H1 (cell line): ENCODE data around the gene BIK. TPM values are rescaled to one million over a fixed set of nuclear protein-coding genes. Genes with fewer than 3 reads are reported as not detected.

ENCODE experiments used
- CTCF ChIA-PET: fragments of 300-600 bp; sonication (Branson Sonifier 250); formaldehyde crosslinking; loops from one replicate; lab custom pipeline; 2021; ENCODE audit not compliant: partially characterized antibody; lab: Charles Lee
- POLR2A ChIA-PET: fragments of 300-600 bp; sonication (Branson Sonifier 250); formaldehyde crosslinking; loops from one replicate; lab custom pipeline; 2021; ENCODE audit warnings: inconsistent platforms; ENCODE audit not compliant: partially characterized antibody; lab: Charles Lee
- DNase-seq, 2 experiments: peaks; one replicate each; pipeline versions ENCODE4 v3.0.0 to v3.0.0-alpha.2; 2010 to 2022; ENCODE audit warnings: low spot score in 2 of 2, low read depth in 1 of 2, mixed read lengths in 1 of 2
- FAIRE-seq: peaks from 2 replicates; lab custom pipeline; 2011; peaks lifted over from hg19 to GRCh38; lab: Jason Lieb, UNC
- H2AFZ ChIP-seq: 2 replicates; pipeline ENCODE4 v1.8.1; 2012; ENCODE audit warnings: low read length, inconsistent platforms
- H2AK5ac ChIP-seq: 2 replicates; pipeline ENCODE4 v1.6.1; 2013; ENCODE audit warnings: low read depth, low read length
- H2BK120ac ChIP-seq: replicated peaks from 2 replicates; pipeline ENCODE3; 2013; ENCODE audit warnings: low read depth, low read length, inconsistent platforms
- H2BK12ac ChIP-seq: 2 replicates; pipeline ENCODE4 v1.6.1; 2013; ENCODE audit warnings: low read depth, low read length
- H2BK15ac ChIP-seq: 2 replicates; pipeline ENCODE4 v1.6.1; 2013; ENCODE audit warnings: low read length
- H2BK20ac ChIP-seq: 2 replicates; pipeline ENCODE4 v1.6.1; 2013; ENCODE audit warnings: low read length
- H2BK5ac ChIP-seq: 2 replicates; pipeline ENCODE4 v1.6.1; 2013; ENCODE audit warnings: low read depth, low read length
- H3K14ac ChIP-seq: 2 replicates; pipeline ENCODE4 v1.6.1; 2013; ENCODE audit warnings: inconsistent platforms; ENCODE audit not compliant: insufficient read length
- H3K18ac ChIP-seq: 2 replicates; pipeline ENCODE4 v1.6.1; 2013; ENCODE audit warnings: low read length; ENCODE audit errors: extremely low read depth
- H3K23ac ChIP-seq: 2 replicates; pipeline ENCODE4 v1.6.1; 2013; ENCODE audit warnings: inconsistent platforms; ENCODE audit not compliant: insufficient read length
- H3K23me2 ChIP-seq: 2 replicates; pipeline ENCODE4 v1.6.1; 2013; ENCODE audit warnings: low read depth, low read length
- H3K27ac ChIP-seq: 2 replicates; pipeline ENCODE4 v1.6.1; 2011; ENCODE audit warnings: low read depth, low read length, inconsistent platforms
- H3K27me3 ChIP-seq, 4 experiments: replicated peaks in 1 of 4; 1 replicate in 1 of 4; 2 replicates in 3 of 4; pipeline versions ENCODE4 v1.6.1 to v1.8.1; 2011 to 2013; ENCODE audit warnings: low read length in 3 of 4, mild to moderate bottlenecking in 3 of 4, inconsistent platforms in 2 of 4, mixed read lengths in 2 of 4, moderate library complexity in 1 of 4; ENCODE audit not compliant: control insufficient read depth in 3 of 4, insufficient read depth in 3 of 4; ENCODE audit errors: extremely low read depth in 1 of 4
- H3K36me3 ChIP-seq, 4 experiments: 2 replicates each; pipeline versions ENCODE4 v1.6.1 to v1.8.1; 2011 to 2013; ENCODE audit warnings: mild to moderate bottlenecking in 4 of 4, low read length in 3 of 4, moderate library complexity in 2 of 4, control low read depth in 1 of 4, inconsistent platforms in 1 of 4; ENCODE audit not compliant: insufficient read depth in 4 of 4, control insufficient read depth in 2 of 4
- H3K4ac ChIP-seq: replicated peaks from 2 replicates; pipeline ENCODE3; 2013; ENCODE audit warnings: low read length, low read depth, mixed read lengths, inconsistent platforms; ENCODE audit not compliant: insufficient read length
- H3K4me1 ChIP-seq, 4 experiments: replicated peaks in 1 of 4; 1 replicate in 1 of 4; 2 replicates in 3 of 4; pipeline versions ENCODE4 v1.6.1 to v1.8.1; 2011 to 2013; ENCODE audit warnings: low read length in 3 of 4, inconsistent platforms in 2 of 4, mixed read lengths in 1 of 4; ENCODE audit not compliant: insufficient read depth in 4 of 4, control insufficient read depth in 3 of 4
- H3K4me2 ChIP-seq, 2 experiments: 2 replicates each; pipeline versions ENCODE4 v1.6.1 to v1.8.1; 2011 to 2013; ENCODE audit warnings: low read depth in 2 of 2, low read length in 2 of 2, control low read depth in 1 of 2, inconsistent platforms in 1 of 2, mild to moderate bottlenecking in 1 of 2; ENCODE audit not compliant: insufficient read depth in 1 of 2
- H3K4me3 ChIP-seq, 4 experiments: fragments of 200-600, 300-600 bp in 1 of 4; sonication (generic), shearing (Covaris generic), sonication (Bioruptor Twin) in 1 of 4; 2 replicates each; pipeline versions ENCODE4 v1.5.1 to v1.8.1; 2011 to 2016; ENCODE audit warnings: low read length in 4 of 4, low read depth in 3 of 4, control low read depth in 2 of 4, inconsistent platforms in 2 of 4, mild to moderate bottlenecking in 2 of 4, mixed read lengths in 1 of 4, moderate library complexity in 1 of 4; ENCODE audit not compliant: insufficient read depth in 2 of 4; ENCODE audit errors: extremely low read depth in 1 of 4
- H3K56ac ChIP-seq: replicated peaks from 2 replicates; pipeline ENCODE3; 2013; ENCODE audit warnings: low read depth, mild to moderate bottlenecking, mixed read lengths, low read length, inconsistent platforms; ENCODE audit not compliant: insufficient read length
- H3K79me1 ChIP-seq: 2 replicates; pipeline ENCODE4 v1.6.1; 2013; ENCODE audit warnings: low read depth, low read length, control low read depth
- H3K79me2 ChIP-seq, 2 experiments: 2 replicates each; pipeline versions ENCODE4 v1.6.1 to v1.8.1; 2012 to 2013; ENCODE audit warnings: low read length in 2 of 2, mild to moderate bottlenecking in 2 of 2, inconsistent platforms in 1 of 2; ENCODE audit not compliant: insufficient read depth in 2 of 2, control insufficient read depth in 1 of 2
- H3K9ac ChIP-seq, 4 experiments: replicated peaks in 1 of 4; 1 replicate in 1 of 4; 2 replicates in 3 of 4; pipeline versions ENCODE4 v1.6.1 to v1.8.1; 2011 to 2013; ENCODE audit warnings: low read depth in 3 of 4, low read length in 3 of 4, control low read depth in 2 of 4, mild to moderate bottlenecking in 2 of 4, moderate library complexity in 2 of 4, inconsistent platforms in 1 of 4; ENCODE audit errors: extremely low read depth in 1 of 4
- H3K9me3 ChIP-seq, 2 experiments: 2 replicates each; pipeline versions ENCODE4 v1.6.1 to v1.8.1; 2012 to 2013; ENCODE audit warnings: mild to moderate bottlenecking in 2 of 2, moderate library complexity in 2 of 2, control low read depth in 1 of 2, inconsistent platforms in 1 of 2, low read depth in 1 of 2, low read length in 1 of 2, mixed read lengths in 1 of 2; ENCODE audit not compliant: insufficient read depth in 2 of 2
- H4K20me1 ChIP-seq, 2 experiments: replicated peaks in 1 of 2; 2 replicates each; pipeline versions ENCODE3 to v1.8.1; 2011 to 2013; ENCODE audit warnings: inconsistent platforms in 2 of 2, low read length in 2 of 2, mild to moderate bottlenecking in 1 of 2; ENCODE audit not compliant: insufficient read depth in 2 of 2, control insufficient read depth in 1 of 2
- H4K5ac ChIP-seq: 2 replicates; pipeline ENCODE4 v1.6.1; 2013; ENCODE audit warnings: low read length, low read depth, mixed read lengths, inconsistent platforms; ENCODE audit not compliant: insufficient read length
- H4K8ac ChIP-seq: 2 replicates; pipeline ENCODE4 v1.8.0; 2013; ENCODE audit warnings: mild to moderate bottlenecking, moderate library complexity, low read length, inconsistent platforms; ENCODE audit not compliant: insufficient read depth; ENCODE audit errors: extremely low read depth
- H4K91ac ChIP-seq: replicated peaks from 2 replicates; pipeline ENCODE3; 2013; ENCODE audit warnings: low read length, mixed read lengths, inconsistent platforms; ENCODE audit not compliant: insufficient read length
- BCL11A ChIP-seq, 2 experiments: IDR thresholded peaks; one replicate each; pipeline ENCODE4 v1.6.1; 2011; ENCODE audit warnings: low read depth in 2 of 2, low read length in 2 of 2, mild to moderate bottlenecking in 2 of 2
- CHD2 ChIP-seq: IDR thresholded peaks from 2 replicates; pipeline ENCODE4 v1.6.1; 2012; ENCODE audit warnings: low read length, improper control_type of control experiment
- GTF2F1 ChIP-seq: IDR thresholded peaks from 2 replicates; pipeline ENCODE4 v1.6.1; 2012; ENCODE audit warnings: low read depth, low read length, improper control_type of control experiment, borderline replicate concordance
- RAD21 ChIP-seq, 2 experiments: IDR thresholded peaks in 1 of 2; conservative IDR thresholded peaks in 1 of 2; 2 replicates each; pipeline ENCODE4 v1.6.1; 2011; ENCODE audit warnings: low read depth in 2 of 2, low read length in 2 of 2, improper control_type of control experiment in 1 of 2, inconsistent platforms in 1 of 2, mild to moderate bottlenecking in 1 of 2, moderate library complexity in 1 of 2
- USF2 ChIP-seq: IDR thresholded peaks from 2 replicates; pipeline ENCODE4 v1.6.1; 2011; ENCODE audit warnings: low read length, improper control_type of control experiment
- WGBS, 2 experiments: shearing (Covaris generic) in 1 of 2; methylation state at CpG; one replicate each; pipeline versions ENCODE4 v1.1.6 to v1.1.7; 2013 to 2015; ENCODE audit warnings: low lambda C conversion rate in 2 of 2, mixed read lengths in 2 of 2, inconsistent platforms in 1 of 2, low coverage in 1 of 2, missing lambda C conversion rate in 1 of 2; ENCODE audit not compliant: insufficient replicate concordance in 2 of 2, insufficient coverage in 1 of 2, insufficient read length in 1 of 2; ENCODE audit errors: extremely low coverage in 1 of 2, missing lambda C conversion rate in 1 of 2; 5-methylcytosine and 5-hydroxymethylcytosine counted together
- polyA plus RNA-seq, 7 experiments: library from polyadenylated mRNA; depleted of rRNA in 3 of 7; stranded (reverse) in 5 of 7; unstranded in 2 of 7; fragments of >200 nt in 5 of 7; fragments of 200-250 nt in 2 of 7; gene quantifications; 1 replicate in 5 of 7; 2 replicates in 1 of 7; 4 replicates in 1 of 7; pipeline versions ENCODE4 v1.2.1 to v1.2.3, GENCODE V29; 2011 to 2013; ENCODE audit warnings: missing spikeins in 2 of 7, mixed read lengths in 2 of 7
- total RNA-seq: library from RNA; stranded (reverse); fragmentation: NEBNext Ultra II Directional; extraction: Animal tissue kit (Norgen Biotek cat#: 25700); gene quantifications from 2 replicates; pipeline ENCODE4 v1.2.1, GENCODE V29; 2021

Gene BIK
- total and polyA plus RNA-seq, 2 of the 8 experiments (the other 6 are each of a cell fraction or from before 2014, with no cell fraction given), result 3.3 to 5.5 TPM

- H3K79me1 ChIP-seq, result no peaks in the 10 kb centered on the region
- no peaks in the 10 kb centered on the region for H3K36me3 ChIP-seq
- H4K20me1 ChIP-seq, result no peaks in the 10 kb centered on the region
- no peak for DNase-seq
- no peak overlapping the region for H2BK20ac ChIP-seq
- H3K23ac ChIP-seq, result no peak overlapping the region
- H3K9me3 ChIP-seq, result no peaks in the 10 kb centered on the region
- TF ChIP-seq GTF2F1, result no peak
- TF ChIP-seq USF2, result no peak
- no peak for TF ChIP-seq RAD21 (IDR thresholded peaks at IDR 0.05 in 1 of 2, conservative IDR thresholded peaks at IDR 0.05 in 1 of 2; ENCODE audit: low read depth in 2 of 2, low read length in 2 of 2)
- TF ChIP-seq BCL11A (IDR thresholded peaks at IDR 0.05; ENCODE audit: low read depth in 2 of 2, low read length in 2 of 2), result no peak
- TF ChIP-seq CHD2, result no peak
- CTCF ChIA-PET, result interaction anchor here (1.1 to 1.2 kb wide), 3 partner anchors 12 to 84 kb away, joined by 3 read pairs; partner anchors contain the start of gene BIK
- H4K91ac ChIP-seq, result no peak overlapping the region
- H2BK5ac ChIP-seq, result no peak overlapping the region
- no peak overlapping the region for H3K4me3 ChIP-seq
- no peak for FAIRE-seq
- no peak overlapping the region for H3K4ac ChIP-seq
- H3K27ac ChIP-seq, result no peak overlapping the region
- H3K14ac ChIP-seq, result no peak overlapping the region
- no peak overlapping the region for H3K18ac ChIP-seq
- no peaks in the 10 kb centered on the region for H3K79me2 ChIP-seq
- peaks cover 15% of the 10 kb centered on the region; the same call in 1 of the 2 replicates for H3K23me2 ChIP-seq
- H2BK15ac ChIP-seq, result no peak overlapping the region
- H2AK5ac ChIP-seq, result no peak overlapping the region
- H3K4me1 ChIP-seq, result peaks cover 0 to 12% (median 10%) of the 10 kb centered on the region in 4 experiments; a peak in 6 of 7 replicates
- H4K5ac ChIP-seq, result no peak overlapping the region
- no peak overlapping the region for H4K8ac ChIP-seq
- POLR2A ChIA-PET, result interaction anchor here (1.9 kb wide), 1 partner anchor 133 kb away, joined by 5 read pairs; the partner anchor contains the start of gene PACSIN2
- 91% methylated on average over 8 of the region's 8 CpGs; no CpG with 5 or more reads in 1 of the 2 experiments for WGBS, 2 experiments
- H2AFZ ChIP-seq, result no peak overlapping the region
- H3K4me2 ChIP-seq, result no peak overlapping the region
- peaks cover 1 to 21% (median 14%) of the 10 kb centered on the region in 4 experiments for H3K27me3 ChIP-seq
- H2BK12ac ChIP-seq, result no peak overlapping the region
- no peak overlapping the region for H3K56ac ChIP-seq
- no peak overlapping the region for H3K9ac ChIP-seq
- H2BK120ac ChIP-seq, result no peak overlapping the region
Observed at GRCh38 chr22:43147821-43148220, 37.3 kb downstream of the BIK start.
